AG10803 (cell line): Measurements from ENCODE around the gene ZG16B.

ENCODE experiments used
- DNase-seq: peaks from one replicate; pipeline ENCODE4 v3.0.0; 2010; ENCODE audit warnings: low read depth
- H3K4me3 ChIP-seq: 2 replicates; pipeline ENCODE4 v1.5.1; 2011; ENCODE audit warnings: mild to moderate bottlenecking, low read length, control low read depth
- TF ChIP-seq, protein P1 (sequence below): conservative IDR thresholded peaks from 2 replicates; pipeline ENCODE4 v1.5.1; 2011; ENCODE audit warnings: mild to moderate bottlenecking, low read length, control low read depth, inconsistent platforms

ZG16B gene

DNA sequence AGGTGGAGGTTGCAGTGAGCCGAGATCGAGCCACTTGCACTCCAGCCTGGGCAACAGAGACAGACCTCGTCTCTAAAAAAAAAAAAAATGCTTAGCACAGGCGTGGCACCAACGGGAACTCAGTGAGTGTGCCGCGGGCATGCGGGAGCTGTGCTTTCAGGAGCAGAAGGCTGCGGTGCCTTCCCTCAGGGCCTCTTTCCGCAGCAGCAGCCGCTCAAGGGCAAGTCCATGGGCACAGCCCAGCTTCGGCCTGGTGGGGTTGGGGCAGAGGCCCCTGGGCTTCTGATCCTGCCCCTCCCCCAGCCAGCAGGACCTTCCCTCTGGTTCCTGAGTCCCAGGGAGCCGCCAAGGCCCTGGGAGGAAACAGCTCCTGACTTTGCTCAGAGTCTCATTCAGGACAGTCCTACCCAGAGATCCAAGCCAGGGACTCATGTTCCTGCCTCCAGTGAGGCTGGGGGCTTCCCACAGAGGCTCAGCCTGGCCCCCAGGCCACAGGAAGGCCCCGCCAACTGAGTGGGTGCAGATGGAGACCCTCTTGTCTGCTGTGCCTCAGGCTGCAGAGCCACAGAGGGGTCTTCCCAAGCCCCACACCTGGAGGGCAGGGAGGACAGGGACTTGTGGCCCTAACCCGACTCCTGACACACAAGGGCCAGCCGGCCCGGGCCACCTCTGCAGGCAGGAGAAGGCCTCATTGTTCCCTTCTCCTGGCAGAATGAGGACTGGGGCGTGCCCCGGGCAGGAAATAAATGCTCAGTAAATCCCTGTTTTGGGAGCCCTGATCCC lies 3.3 kb upstream of the ZG16B start:
- DNase-seq: no peak
- TF ChIP-seq, protein P1, sequence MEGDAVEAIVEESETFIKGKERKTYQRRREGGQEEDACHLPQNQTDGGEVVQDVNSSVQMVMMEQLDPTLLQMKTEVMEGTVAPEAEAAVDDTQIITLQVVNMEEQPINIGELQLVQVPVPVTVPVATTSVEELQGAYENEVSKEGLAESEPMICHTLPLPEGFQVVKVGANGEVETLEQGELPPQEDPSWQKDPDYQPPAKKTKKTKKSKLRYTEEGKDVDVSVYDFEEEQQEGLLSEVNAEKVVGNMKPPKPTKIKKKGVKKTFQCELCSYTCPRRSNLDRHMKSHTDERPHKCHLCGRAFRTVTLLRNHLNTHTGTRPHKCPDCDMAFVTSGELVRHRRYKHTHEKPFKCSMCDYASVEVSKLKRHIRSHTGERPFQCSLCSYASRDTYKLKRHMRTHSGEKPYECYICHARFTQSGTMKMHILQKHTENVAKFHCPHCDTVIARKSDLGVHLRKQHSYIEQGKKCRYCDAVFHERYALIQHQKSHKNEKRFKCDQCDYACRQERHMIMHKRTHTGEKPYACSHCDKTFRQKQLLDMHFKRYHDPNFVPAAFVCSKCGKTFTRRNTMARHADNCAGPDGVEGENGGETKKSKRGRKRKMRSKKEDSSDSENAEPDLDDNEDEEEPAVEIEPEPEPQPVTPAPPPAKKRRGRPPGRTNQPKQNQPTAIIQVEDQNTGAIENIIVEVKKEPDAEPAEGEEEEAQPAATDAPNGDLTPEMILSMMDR: no peak
- no peak overlapping the region for H3K4me3 ChIP-seq

DNA sequence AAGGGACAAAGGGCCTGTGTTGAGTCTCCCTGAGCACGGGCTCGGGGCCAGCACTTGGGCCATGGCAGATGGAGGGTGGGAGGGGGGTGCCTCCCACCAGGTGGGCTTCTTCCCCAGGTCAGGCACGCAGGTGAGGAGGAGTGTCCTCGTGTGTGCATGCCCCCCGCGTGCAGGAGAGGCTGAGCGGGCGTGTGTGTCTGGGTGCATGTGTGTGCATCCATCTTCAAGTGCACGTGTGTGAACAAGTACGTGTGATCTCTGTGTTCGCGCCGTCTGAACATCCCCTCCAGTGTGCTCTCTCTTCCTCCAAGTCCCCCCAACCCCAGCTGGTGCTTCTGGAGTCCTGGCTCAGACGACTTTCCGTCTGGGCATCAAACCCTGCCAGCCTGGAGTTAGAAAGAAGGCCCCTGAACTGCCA lies 2.7 kb upstream of the ZG16B start:
- DNase-seq: no peak
- H3K4me3 ChIP-seq: no peak overlapping the region
- TF ChIP-seq, protein P1: no peak

DNA sequence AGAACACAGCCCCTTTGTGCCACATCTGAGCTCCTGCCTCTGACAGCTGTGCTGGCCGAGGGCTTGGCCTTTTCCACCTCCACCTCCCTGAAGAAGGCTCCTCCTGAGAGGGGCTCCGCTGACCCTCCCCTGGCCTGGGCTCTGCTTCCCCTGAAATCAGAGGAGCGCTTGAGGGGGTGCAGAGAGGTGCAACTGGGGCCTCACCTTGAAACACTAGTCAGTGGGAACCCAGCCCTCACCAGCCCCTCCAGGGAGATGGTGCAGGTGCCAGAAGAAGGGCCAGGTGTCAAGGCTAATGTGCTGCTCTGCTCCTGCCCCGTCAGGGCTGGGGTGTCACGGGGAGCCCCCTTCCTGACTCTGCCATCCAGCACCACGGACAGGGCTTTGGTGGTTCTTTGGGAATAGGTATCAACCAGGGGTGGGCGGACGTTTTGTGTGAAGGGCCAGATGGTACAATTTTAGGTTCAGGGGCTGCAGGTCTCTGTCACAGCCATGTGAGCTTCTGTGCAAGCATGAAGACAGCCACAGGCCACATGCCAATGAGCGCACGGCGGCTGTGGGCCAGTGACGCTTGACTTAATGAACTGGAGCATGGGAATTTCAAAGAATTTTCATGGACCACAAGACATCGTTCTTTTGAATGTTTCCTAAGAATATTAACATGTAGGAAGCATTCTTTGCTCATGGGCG lies 2.1 kb upstream of the ZG16B start:
- TF ChIP-seq, protein P1: no peak
- no peak for DNase-seq
- H3K4me3 ChIP-seq: no peak overlapping the region

DNA sequence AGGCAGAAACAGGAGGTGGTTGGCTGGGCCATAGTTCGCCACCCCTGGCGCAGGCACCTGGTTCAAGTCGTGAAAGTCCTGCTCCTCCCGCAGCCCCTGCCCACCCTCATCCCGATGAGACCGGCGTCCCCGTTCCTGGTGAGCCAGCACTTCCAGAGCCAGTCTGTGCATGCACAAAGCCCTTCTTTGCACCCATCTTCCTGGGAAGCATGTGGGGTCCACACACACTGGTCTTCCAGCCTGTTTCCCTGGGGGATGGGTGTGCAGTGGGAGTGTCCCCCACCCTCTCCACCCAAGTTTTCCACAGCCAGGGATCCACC lies 1.6 kb upstream of the ZG16B start:
- TF ChIP-seq, protein P1: no peak

DNA sequence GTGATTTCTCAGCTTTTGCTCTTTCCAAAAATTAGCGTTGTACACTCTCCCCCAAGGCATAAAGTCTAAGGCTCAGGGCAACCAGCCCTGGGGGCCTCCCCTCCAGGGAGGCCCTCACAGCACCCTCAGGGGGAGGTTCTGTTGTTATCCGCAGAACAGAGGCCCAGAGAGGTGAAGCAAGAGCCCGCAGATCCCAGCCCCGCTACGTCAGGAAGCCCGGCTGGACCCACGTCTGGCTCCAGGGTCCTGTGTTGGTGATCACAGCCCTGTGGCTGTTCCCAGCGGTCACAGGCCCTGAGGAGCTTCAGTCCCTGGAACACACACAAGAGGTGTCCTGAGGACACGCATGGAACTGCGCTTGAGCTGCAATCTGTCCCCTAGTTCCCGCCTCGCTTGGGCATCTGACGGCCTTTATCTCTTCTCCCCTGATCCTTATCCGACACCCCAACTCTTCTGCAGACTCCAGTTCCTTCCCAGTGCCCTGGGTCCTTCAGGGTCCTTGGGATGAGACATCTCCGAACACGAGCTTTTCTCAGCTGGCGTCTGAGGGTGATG lies 1.1 kb upstream of the ZG16B start:
- no peak overlapping the region for H3K4me3 ChIP-seq
- DNase-seq: no peak
- TF ChIP-seq, protein P1: no peak

More for the DNA sequence above, 1.6 kb upstream of the ZG16B start:
- no peak for DNase-seq
- H3K4me3 ChIP-seq: no peak overlapping the region

DNA sequence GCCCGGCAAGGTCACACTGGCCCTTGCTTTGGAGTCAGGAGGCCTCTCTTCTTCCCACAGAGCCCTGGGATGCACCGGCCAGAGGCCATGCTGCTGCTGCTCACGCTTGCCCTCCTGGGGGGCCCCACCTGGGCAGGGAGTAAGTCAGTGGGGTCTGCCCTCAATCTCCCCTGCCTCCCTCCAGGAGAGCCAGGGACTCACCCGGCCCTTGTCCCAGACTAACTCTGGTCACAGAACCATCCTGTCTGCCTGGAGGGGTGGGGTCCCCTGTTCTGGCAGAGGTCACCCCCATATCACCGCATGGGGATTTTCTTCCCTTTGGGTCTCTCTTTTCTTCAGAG lies 222 bp downstream of the ZG16B start:
- H3K4me3 ChIP-seq: no peak overlapping the region
- TF ChIP-seq, protein P1: no peak
- no peak for DNase-seq

DNA sequence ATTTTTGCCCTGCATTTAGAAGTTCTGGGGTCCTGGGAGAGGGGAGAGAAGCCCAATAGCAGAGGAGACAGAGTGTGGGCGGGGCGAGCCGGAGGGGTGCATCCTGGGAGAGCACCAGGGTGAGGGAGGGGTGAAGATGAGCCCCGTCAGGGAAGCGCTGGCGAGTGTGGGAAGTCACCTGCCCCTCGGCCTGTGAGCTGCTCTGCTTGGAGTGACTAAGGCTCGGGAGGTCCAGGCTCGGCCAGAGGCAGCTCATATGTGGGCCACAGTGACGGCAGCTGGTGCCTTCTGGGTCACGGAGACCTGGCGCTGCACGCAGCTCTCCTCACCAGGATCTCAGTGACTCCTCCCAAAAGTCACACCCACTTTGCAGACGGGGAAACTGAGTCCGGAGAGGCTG lies 1.1 kb downstream of the ZG16B start:
- DNase-seq: no peak
- H3K4me3 ChIP-seq: no peak overlapping the region
- TF ChIP-seq, protein P1: no peak
